ENCODE results near the gene FMN1.

- TF ChIP-seq FOXM1 (IDR thresholded peaks at IDR 0.05; ENCODE audit: low read depth, low read length) (no peak), GABPA (IDR thresholded peaks at IDR 0.05; ENCODE audit: low read depth) (no peak), ZZZ3 (IDR thresholded peaks at IDR 0.05; ENCODE audit: control insufficient read depth, insufficient read length, low read depth) (no peak), CTCF (IDR thresholded peaks at IDR 0.05 in 2 of 3, conservative IDR thresholded peaks at IDR 0.05 in 1 of 3; ENCODE audit: control insufficient read depth in 2 of 3, extremely low read depth in 1 of 3, insufficient read depth in 1 of 3, low read depth in 3 of 3, low read length in 3 of 3) (no peak), POLR2AphosphoS5 (IDR thresholded peaks at IDR 0.05; ENCODE audit: low read length) (no peak), BCL11A (IDR thresholded peaks at IDR 0.05; ENCODE audit: low read depth, low read length) (no peak), BMI1 (IDR thresholded peaks at IDR 0.05; ENCODE audit: borderline replicate concordance) (no peak), EZH2 (IDR thresholded peaks at IDR 0.05; ENCODE audit: borderline replicate concordance, control insufficient read depth, low read depth, low read length) (no peak), POLR2A (IDR thresholded peaks at IDR 0.05; ENCODE audit: low read depth, low read length) (no peak), SUZ12 (IDR thresholded peaks at IDR 0.05; ENCODE audit: unreplicated experiment) (no peak), GATAD2B (conservative IDR thresholded peaks at IDR 0.05; ENCODE audit: low read depth) (no peak), BHLHE40 (IDR thresholded peaks at IDR 0.05; ENCODE audit: borderline replicate concordance in 1 of 2, low read depth in 2 of 2, low read length in 1 of 2) (no peak)
These were observed 48.5 kb downstream of the FMN1 start for GRCh38 chr15:33146051-33146450.

Data from GM12878 (cell line).